Stimulated activated CD8-positive, alpha-beta memory T cell treated with anti-CD3 and anti-CD28 coated beads, Interleukin-12 subunit alpha, Interleukin-12 subunit beta, amount 100 ng/mL, for 1 hour (primary cell): Measurements from ENCODE around the gene GGTA1.
"Not testable (repeated sequence)": the region's sequence is repeated elsewhere in the genome, so short reads cannot be mapped to it uniquely, and the experiment has no call there.

Source experiments
- DNase-seq: peaks from one replicate; pipeline ENCODE4 v3.0.0-alpha.2; 2020; ENCODE audit warnings: low read depth

GGTA1 gene

DNA sequence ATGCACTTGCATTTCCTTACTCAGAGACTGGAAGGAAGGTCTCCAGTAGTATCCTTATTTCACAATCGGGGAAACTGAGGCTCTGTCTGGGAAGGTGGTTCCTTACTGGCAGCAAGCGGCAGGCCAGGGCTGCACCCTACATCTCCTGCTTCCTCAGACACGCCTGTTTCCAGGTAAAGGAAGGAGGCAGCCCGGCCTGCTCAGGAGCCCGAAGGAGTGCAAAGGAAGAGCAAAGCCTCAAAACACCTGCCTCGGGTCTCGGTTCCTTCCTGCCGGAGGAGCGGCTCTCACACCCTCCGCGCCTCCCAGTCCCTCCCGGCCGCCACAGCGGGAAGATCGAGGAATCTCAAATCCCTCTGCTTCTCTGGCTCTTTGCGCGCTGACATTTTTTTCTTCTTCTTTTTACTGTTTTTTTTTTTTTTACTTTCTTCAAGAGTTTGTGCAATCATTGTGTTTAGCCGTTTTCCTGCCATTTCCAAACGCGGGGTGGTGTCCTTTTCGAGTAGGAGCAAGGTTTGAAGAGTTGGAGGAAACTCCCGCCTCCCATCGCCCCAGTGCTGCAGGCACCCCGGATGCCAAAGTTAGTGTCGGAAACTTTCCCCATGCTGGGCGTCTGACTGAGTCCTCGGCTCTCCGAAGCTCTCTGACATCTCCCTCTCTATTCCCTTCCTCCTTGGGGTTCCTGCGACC lies 1.0 kb downstream of the GGTA1 start:
- DNase-seq: no peak

DNA sequence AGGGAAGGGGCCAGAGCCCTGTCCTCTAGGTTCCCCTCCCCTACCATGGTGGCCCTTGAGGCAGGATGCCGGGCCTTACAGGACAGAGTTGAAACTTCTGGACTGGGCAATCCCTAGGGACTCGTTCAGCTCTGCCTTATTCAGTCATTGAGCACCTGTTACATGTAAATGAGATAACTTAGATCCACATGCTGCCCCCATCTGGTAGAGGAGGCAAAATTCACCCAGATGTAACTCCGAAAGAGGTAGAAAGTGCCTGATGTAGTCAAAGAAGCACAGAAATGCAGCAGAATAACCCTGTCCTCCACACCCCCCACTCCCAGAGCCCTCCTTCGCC lies 1.5 kb downstream of the GGTA1 start:
- peak; percentile 9 for DNase-seq

DNA sequence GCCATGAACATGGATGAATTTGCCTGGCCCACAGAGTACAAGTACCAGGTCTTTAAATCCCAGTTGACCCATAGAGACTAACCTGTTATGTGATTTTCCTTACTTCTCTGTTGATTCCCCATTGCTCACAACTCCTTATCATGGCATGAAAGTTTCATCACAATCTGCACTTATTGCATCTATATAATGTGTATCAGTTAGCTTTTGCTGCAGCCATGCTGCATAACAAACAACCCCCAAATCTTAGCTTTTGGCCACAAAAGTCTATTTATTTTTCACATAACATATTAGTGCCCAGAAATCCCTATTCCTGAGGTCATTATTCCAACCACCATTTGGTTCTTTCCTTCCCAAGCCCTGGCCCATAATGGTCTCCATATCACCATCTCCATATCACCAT lies 3.7 kb downstream of the GGTA1 start:
- DNase-seq: no peak

DNA sequence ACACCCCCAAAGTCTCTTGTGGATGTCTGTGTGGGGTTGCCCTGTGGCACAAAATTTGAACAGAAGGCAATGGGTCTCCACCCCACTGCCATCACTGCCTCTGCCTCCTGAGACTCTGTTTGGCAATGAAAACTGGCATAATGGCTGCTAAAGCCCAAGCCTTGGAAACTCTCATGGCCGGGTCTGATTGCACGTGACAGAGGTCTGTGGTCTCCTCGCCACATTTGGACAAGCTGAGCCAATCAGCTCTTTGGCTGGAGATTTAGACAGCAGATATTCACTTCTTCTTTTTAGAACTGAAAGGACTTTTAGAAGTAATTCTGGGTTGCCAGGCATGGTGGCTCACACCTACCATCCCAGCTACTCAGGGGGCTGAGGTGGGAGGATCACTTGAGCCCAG lies 5.5 kb downstream of the GGTA1 start:
- DNase-seq: no peak

DNA sequence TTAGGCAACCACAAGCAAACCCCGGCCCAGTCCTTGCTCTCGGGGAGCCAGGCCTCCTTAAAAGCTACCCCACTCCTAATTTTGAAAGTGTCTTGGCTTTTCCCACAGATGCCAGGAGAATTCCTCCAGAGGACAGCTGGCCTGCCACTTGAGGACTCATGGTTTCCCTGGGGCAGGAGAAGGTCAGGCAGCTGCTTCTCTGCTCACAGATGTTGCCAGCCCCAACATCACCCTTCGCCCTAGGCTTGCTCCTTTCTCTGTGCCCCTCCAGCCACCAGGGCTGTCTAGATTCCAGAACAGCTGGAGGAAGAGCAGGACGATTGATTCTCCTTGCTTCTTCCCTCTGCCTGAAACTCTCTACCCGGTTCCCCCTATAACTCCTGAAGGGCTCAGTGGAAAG lies 8.5 kb downstream of the GGTA1 start:
- no peak for DNase-seq

DNA sequence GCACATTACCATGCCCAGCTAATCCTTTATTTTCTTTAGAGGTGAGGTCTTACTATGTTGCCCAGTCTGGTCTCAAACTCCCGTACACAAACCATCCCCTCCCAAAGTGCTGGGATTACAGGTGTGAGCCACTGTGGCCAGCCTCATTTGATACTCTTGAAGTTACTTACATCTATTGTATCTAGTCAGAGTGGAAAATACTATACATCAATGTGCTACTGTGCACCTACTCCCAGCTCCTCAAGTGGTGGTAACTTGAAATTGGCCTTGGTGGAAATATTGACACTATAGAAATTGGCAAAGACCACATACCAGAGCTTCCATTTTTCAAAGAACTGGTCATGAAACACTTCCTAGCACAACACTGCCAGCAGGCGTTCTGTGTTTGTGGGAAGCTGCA lies 10.3 kb downstream of the GGTA1 start:
- no peak for DNase-seq

DNA sequence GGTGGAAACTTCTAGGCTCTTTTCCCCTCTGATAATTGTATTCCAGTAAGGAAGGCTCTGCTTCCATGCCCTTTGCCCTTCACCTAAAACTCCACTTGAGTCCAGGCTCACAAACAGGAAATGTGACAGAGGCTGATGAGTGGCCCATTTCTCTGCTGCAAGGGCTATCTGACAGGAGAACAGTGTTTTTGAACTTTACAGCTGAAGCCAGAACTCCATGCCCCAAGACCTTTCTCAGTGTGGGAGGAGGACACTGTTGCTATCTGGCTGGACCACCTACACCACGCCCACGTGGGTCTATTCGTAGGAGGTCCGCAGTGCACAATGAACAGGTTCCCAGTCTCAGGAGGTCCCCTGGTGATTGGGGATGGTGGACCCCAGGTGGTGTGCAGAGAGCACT lies 13.6 kb downstream of the GGTA1 start:
- no peak for DNase-seq

DNA sequence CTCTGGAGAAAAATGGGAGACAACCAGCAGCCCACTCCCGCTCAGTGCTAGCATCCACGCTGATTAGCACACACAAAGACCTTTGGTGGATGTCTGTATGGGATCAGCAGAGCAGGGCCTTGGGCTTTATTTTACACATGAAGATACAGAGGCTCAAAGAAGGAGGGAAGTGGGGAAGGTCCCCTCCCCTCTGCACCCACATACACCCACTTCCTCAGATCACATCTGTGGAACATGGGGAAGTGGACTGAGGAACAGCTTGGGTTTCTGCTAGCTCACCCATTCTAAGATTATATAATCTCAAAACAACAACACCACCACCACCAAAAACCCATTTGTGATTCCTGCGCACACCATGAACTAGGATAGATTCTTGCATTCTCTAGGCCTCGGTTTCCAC lies 14.0 kb downstream of the GGTA1 start:
- DNase-seq: no peak

DNA sequence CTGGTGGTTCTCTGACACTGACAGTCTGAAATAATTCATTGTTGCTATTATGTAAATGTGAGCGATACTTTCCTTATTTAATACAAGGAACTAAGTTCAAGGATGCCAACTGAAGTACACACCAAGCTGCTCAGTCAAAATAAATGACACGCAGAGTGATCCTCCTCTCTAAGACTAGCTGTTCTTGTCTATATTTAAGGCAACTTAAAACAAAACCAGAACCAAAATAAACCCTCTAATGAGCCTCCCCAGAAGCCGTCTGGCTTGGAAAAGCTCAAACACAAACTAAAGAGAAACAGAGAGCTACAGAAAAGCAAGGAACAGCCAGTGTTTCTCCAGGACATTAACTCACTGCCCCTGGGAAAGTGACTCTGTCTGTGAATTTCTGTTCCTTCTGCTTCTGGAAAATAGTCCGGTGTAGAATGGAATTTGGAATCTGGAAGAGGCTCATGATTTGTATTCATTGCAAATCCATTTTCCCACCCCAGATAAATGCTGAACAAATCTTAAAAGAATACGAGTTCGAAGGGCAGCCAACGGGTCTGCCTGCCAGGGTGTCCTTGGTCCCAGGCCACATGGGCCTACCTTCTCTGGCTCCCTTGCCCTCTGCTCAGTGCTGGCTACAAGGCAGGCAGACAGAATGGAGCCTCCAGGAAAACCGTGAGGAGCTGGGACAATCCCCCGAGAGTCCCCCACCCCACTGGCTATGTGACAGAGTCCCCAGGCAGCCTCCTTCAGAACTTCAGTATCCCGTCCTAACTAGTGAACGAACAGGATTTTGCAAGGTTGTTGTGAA lies 14.8 kb downstream of the GGTA1 start:
- no peak for DNase-seq

DNA sequence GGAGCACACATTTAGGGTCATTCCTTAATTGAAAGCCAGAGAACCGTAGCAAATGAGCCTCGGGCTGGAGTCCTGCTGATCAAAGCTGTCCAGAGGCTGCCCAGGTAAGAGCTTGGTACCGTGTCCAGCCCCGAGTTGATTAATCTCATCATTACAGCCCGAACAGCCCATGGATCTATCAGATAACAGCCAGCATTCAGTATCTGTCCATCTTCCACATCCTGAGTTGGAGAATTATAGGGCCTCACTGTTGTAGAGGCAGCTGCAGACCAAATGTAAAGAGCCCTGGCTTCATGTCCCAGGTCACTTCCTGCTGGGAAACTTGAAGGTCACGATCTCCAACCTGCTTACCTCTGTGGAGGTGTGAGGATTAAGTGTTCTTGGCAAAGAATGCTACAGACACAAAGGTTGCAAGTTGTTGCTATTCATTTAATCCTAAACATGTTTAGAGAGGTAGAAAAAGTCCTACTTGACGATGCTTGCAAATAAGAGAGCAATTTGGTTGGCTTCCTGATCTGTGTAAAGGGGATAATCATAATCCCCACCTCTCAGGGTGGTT lies 16.1 kb downstream of the GGTA1 start:
- DNase-seq: no peak

DNA sequence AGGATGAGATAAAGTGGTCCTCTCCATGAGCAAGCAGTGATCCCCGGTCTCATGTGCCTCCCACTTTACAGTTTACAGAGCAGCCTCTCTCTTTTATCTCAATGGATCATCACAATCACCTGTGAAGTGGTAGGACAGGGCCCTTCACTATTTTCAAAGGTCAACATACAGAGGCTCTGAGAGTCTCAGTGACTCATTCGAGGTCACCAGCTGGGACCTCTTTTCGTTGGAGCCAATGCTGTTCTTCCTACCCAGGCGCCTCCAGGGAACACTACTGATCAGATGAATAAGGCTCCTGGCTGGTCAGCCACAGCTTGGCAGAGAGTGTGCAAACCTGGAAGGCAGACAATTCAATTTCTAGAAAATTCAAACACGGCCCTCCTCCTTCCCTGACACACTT lies 16.6 kb downstream of the GGTA1 start:
- no peak for DNase-seq

DNA sequence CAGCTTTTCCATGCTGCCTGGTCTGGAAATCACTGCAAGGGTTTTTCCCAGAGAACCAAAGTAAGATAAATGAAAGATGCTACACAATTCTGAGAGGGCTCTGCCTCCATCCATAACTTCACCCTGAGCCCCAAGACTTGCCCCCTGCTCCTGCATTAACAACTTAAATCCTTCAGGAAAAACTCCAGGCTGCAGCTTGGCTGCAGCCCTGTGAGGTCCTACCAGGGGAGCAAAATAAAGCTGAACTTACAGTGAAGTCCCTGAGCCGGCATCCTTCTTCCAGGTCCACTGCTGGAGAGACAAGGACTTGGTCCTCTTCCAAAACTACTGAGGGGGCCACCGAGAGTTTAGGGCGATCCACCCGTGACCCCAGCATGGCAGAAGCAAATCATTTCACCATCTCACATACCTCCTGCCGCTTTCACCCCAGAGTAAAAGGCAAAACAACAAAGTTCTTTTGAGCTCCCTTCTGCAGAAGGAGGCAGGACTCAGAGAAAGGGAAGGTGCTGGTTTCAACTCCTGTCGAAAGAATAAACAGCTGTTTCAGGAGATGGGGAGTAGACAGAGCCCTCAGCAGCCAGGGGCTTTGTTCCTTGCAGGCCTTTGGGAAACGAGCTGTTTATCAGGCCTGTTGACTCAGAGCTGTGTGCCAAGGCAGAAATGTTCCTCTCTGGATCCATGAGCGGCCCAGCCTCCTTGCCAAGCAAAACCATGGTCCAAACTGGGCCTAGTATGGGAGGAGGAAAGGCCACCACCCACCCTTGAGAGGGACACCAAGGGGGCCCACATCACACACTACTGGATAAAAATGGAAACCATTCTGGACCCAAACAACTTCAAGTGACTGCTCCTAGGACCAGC lies 20.6 kb downstream of the GGTA1 start:
- no peak for DNase-seq

DNA sequence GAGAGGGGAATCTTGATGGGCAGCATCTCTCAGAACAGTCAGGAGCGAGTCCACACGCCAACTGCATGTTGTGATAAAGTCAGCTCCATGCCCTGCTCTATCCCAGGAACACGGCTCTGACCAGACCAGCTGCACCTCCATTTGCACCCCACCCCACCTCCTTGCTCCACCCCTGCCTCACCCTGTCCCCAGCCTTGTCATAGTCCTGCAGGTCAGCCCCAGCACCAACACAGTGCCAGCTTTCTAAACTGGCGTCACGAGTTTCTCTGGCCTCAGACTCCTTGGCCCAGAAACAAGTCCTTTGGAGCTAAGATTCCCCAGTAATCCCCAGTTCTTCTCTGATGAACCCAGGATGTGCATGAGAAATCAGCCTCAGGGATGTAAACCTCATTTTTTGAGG lies 23.5 kb downstream of the GGTA1 start:
- no peak for DNase-seq

DNA sequence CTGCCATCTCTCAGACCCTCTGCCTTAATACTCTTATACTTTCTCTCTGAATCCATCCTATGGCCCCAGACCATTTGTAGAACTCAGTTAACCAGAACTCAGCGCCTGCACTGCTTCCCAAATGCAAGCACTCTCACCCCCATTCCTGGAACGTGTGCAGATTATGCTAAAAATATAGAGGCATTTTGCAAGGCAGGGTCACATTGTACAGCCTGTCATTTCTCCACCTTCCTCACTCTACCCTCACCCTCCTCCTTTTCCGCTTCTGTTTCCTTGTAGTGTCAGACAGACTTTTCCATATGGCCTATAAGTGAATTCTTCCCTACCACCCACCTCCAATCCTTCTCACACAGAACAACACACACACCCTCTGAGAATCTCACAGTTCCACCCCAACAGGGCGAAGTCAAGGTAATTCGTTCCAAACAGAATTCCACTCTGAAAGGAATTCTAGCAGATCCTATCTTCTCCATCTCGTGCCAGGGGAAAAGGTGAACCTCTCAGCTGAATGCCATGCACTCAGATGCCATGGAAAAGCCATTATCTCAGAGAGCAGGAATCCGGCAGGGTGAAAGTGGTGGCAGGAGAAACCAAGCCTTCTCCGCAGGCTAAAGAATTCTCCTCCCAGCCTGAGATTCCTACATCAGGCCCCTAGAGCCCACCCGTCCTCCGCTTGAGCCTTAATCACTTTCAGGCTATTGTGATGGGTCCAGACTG lies 25.3 kb downstream of the GGTA1 start:
- DNase-seq: no peak

DNA sequence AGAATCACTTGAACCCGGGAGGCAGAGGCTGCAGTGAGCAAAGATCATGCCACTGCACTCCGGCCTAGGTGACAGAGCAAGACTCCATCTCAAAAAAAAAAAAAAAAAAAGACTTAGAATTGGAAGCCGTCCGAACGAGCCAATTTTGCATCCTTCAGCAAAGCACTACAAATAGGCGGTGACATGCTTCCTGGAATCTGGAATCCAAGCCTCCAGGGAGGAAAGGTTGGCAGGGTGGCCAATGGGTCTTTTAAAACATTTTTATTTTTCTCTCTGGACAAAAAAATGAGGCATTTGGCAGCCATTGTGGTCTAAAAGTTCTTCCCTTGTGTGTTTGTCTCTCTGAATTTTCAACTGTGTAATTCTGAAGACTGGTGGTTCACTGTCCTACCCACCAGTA lies 26.4 kb downstream of the GGTA1 start:
- no peak for DNase-seq

DNA sequence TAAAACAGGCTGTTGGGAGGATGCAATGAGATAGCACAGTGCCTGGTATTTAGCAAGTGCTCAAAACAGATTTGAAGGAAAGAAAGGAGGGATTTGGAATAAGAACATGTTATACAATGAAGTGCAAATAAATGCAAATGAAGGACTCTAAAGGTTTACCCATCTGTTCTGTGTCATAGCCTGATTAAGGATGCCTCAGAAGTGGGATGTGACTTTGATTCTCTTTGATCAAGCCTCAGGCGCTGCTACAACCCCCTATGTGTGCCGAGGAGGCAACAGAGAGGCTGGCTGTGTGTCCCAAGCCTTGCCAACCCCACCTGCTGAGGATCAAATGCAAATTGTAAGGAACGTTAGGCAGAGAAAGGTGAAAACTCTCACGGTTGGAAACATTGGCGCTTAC lies 27.2 kb downstream of the GGTA1 start:
- DNase-seq: no peak

DNA sequence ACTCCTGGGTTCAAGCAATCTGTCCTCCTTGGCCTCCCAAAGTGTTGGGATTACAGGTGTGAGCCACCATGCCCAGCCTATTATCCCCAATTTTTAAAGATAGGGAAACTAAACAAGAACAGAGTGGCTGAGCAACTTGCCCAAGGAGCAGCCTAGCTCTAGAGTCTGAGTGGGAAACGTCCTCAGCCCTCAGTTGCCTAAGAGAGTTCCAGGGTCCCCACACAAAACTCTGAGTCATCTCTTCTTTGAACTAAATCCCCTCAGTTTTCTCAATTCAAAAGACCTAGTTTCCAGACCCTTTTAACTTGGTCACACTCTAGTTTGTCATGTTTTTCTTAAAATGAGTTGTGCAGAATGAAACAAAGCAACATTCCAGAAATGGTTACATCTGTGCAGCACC lies 33.5 kb downstream of the GGTA1 start:
- no peak for DNase-seq

DNA sequence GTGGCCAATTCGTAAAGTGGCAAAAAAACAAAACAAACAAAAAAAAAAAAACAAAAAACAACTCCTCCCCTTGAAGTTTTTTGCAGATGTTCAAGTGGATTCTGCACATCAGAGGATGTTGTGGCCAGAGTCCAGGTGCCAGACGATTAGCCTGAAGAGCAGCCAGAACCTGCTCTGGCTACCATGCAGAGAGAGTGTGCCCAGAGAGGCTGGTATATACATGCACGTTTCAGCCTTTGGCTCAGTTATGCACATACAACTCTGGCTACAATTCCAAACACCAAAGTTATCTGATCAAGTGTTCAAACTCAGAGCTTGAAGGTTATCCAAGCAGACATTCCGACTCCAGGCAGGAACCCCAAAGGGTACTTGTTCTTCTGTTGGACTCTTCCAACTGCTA lies 34.7 kb downstream of the GGTA1 start:
- DNase-seq: no peak

DNA sequence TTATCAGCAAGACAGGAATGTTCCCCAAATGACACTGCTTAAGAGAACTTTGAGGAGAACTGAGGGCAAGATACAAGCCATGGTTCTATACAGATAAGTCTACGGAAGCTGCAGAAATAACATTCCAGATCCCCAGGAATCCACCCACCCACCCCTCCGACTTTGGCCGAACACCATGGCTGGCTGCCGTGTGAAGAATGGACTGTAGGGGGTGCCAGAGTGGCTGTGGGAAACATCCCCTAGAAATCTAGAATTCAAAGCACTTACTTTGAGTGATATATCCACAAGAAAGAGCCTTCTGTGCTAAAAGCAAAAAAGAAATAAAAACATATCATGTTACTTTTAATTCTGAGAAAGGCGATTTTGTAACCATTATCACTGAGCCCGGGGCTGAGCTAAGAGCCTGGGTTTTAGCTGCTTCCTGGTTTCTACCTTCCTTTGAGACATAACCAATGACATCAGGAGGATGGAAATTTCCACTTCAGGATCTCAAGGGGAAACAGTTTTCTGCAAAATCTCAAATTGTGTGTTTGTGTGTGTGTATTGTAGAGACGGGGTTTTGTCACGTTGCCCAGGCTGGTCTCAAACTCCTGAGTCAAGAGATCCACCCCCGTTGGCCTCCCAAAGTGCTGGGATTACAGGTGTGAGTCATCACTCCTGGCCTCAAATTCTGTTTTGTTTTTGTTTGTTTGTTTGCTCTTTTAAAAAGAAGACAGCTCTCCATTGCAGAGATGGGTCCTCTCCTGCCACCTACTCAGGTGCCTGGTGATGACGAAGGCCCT lies 36.4 kb downstream of the GGTA1 start:
- no peak for DNase-seq

DNA sequence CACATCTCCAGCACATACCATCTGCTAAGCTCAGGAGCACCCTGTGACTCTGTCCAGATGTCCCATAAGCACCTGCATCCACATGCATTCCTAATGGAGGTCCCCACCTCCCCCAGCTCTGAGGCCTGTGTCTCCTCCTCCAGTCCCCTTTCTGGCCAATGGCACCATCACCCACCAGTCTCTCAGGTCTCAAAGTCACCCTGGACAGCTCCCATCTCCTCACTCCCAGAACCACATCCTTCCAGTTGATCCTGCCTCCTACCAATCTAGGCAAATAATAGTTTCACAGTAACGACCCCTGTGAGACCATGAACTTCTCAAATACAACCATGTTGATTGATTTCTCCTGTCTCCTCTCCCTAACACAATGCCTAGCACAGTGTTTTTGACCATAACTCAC lies 40.1 kb downstream of the GGTA1 start:
- DNase-seq: no peak

DNA sequence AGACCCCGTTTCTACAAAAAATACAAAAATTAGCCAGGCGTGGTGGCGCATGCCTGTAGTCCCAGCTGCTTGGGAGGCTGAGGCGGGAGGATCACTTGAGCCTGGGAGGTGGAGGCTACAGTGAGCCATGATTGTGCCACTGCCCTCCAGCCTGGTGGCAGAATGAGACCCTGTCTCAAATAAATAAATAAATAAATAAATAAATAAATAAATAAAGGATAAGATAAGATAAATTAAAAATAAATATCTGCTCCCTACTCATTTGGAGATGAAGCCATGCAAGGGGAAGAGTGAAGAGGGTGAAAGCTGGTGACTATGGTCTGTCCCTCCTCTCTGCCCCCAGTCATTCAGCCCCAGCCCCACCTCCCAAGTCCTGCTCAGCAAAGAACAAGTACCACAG lies 41.2 kb downstream of the GGTA1 start:
- DNase-seq: not testable (repeated sequence)
